Esophagus squamous epithelium (tissue), 4 donors: Measurements from ENCODE around the gene DNAJB6.

Source experiments
- CTCF ChIP-seq, 6 experiments: fragments of 450-650 bp in 4 of 6; fragments of 200-600 bp in 2 of 6; sonication (generic) in 2 of 6; IDR thresholded peaks; one replicate each; pipeline ENCODE4 v1.5.1; 2016 to 2019; ENCODE audit warnings: antibody characterized with exemption in 6 of 6, mild to moderate bottlenecking in 4 of 6, moderate library complexity in 4 of 6
- POLR2A ChIP-seq, 4 donors: fragments of 450-650 bp; IDR thresholded peaks; one replicate each; pipeline ENCODE4 v1.6.1; 2017; ENCODE audit warnings: antibody characterized with exemption in 4 of 4, mild to moderate bottlenecking in 4 of 4, moderate library complexity in 3 of 4

- TF ChIP-seq CTCF (IDR thresholded peaks at IDR 0.05) (peak in 3 of 6 experiments; percentile 16 to 41 (median 38)), POLR2A (IDR thresholded peaks at IDR 0.05) (peak in 1 of 4 donors; percentile 6)
Measured at GRCh38 chr7:157299613-157300368, 37.0 kb upstream of the DNAJB6 start.
